ENCODE measurements around the gene RNF149. TPM values are rescaled to one million over a fixed set of nuclear protein-coding genes. Genes with fewer than 3 reads are reported as not detected.

Gene RNF149
- total RNA-seq, 4 donors from 2014 or later: 22.7 to 100 (median 54.6) TPM

DNA sequence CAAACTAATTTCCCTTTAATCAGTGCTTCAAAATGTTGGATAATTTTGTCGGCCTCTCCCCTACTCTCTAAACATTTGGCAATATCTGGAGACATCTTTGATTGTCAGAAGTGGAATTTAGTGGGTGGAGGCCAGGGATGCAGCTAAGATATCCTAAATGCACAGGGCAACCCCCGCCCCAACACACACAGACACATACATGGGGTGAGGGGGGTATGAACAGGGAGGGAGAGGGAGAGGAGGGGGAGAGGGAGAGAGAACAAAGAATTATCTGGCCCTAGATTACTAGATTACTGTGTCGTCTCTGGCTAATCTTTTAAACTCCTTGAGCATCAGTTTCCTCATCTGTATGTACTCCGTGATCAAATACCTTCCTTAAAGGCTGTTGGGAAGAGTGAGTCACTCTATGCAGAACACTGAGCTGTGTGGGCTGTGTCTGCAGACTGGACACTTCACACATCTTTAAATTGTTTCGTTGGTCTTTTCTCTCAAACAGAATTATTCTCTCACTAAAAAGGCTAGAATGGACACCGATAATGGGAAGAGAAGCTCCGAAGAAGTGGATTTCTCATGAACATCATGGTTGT, 2.9 kb downstream of the RNF149 start:
- no peak for DNase-seq
- peak overlapping the region; percentile 92 to 95 (median 94) for H3K27ac ChIP-seq
- TF ChIP-seq POLR2A (IDR thresholded peaks at IDR 0.05) (no peak), POLR2AphosphoS5 (IDR thresholded peaks at IDR 0.05) (no peak), EP300 (IDR thresholded peaks at IDR 0.05; ENCODE audit: low read depth) (no peak)
- TF ChIP-seq, protein P1, sequence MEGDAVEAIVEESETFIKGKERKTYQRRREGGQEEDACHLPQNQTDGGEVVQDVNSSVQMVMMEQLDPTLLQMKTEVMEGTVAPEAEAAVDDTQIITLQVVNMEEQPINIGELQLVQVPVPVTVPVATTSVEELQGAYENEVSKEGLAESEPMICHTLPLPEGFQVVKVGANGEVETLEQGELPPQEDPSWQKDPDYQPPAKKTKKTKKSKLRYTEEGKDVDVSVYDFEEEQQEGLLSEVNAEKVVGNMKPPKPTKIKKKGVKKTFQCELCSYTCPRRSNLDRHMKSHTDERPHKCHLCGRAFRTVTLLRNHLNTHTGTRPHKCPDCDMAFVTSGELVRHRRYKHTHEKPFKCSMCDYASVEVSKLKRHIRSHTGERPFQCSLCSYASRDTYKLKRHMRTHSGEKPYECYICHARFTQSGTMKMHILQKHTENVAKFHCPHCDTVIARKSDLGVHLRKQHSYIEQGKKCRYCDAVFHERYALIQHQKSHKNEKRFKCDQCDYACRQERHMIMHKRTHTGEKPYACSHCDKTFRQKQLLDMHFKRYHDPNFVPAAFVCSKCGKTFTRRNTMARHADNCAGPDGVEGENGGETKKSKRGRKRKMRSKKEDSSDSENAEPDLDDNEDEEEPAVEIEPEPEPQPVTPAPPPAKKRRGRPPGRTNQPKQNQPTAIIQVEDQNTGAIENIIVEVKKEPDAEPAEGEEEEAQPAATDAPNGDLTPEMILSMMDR (IDR thresholded peaks at IDR 0.05): no peak
- no peaks in the 10 kb centered on the region for H3K36me3 ChIP-seq
- H3K4me1 ChIP-seq: peaks cover 11 to 63% (median 34%) of the 10 kb centered on the region in 4 donors
- peak overlapping the region in 2 of 4 donors; percentile 78 to 92 for H3K4me3 ChIP-seq
- H3K9me3 ChIP-seq: no peaks in the 10 kb centered on the region
- no peaks in the 10 kb centered on the region for H3K27me3 ChIP-seq
- WGBS, 2 donors (ENCODE audit: low coverage in 1 of 2): 68 to 80% methylated on average over 7 of the region's 7 CpGs
- in situ Hi-C loops (cut with MboI; ENCODE audit: low pct_ligation_motif_present in 1 of 4, low pct_unique_long_range_greater_than_20kb in 1 of 4, low sequenced_read_pairs in 3 of 4): no loop called here
- intact Hi-C loops (cut with DNase I; ENCODE audit: low total_unique reads): no loop called here

DNA sequence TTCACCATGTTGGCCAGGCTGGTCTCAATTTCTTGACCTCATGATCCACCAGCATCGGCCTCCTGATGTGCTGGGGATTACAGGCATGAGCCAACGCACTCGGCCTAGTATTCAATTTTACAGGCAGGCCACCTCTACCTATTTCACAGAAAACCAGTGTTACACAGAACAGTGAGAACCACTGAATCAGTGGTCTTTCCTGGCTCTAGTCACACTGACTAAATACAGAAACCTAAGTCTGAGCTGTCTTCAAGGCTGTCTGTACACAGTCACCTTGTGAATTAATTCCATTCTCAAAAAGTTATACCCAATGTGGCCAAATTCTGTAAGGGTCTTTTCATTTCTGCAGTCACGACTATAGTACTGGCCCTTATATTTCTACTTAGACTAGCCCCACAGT, 3.5 kb downstream of the RNF149 start:
- peak overlapping the region in 1 of 4 donors; percentile 78 for H3K4me3 ChIP-seq

GRCh38 chr2:101303688-101304087, 4.8 kb downstream of the RNF149 start:
- no peak overlapping the region for H3K4me3 ChIP-seq
- intact Hi-C loops (cut with DNase I; ENCODE audit: low total_unique reads): no loop called here
- H3K27ac ChIP-seq: no peak overlapping the region
- H3K9me3 ChIP-seq: no peaks in the 10 kb centered on the region
- in situ Hi-C loops (cut with MboI; ENCODE audit: low pct_ligation_motif_present in 1 of 4, low pct_unique_long_range_greater_than_20kb in 1 of 4, low sequenced_read_pairs in 3 of 4): no loop called here
- no peaks in the 10 kb centered on the region for H3K36me3 ChIP-seq
- peaks cover 11 to 68% (median 28%) of the 10 kb centered on the region in 4 donors for H3K4me1 ChIP-seq
- DNase-seq: no peak
- H3K27me3 ChIP-seq: no peaks in the 10 kb centered on the region
- 65% methylated on average over 1 of the region's 1 CpG; no CpG with 5 or more reads in 1 of the 2 donors for whole genome bisulfite sequencing, 2 donors (ENCODE audit: low coverage in 1 of 2)
- no peak for TF ChIP-seq POLR2A (IDR thresholded peaks at IDR 0.05)
- no peak for TF ChIP-seq POLR2AphosphoS5 (IDR thresholded peaks at IDR 0.05)
- TF ChIP-seq, protein P1 (IDR thresholded peaks at IDR 0.05): no peak
- no peak for TF ChIP-seq EP300 (IDR thresholded peaks at IDR 0.05; ENCODE audit: low read depth)

More for the DNA sequence above, 3.5 kb downstream of the RNF149 start:
- in situ Hi-C loops (cut with MboI; ENCODE audit: low pct_ligation_motif_present in 1 of 4, low pct_unique_long_range_greater_than_20kb in 1 of 4, low sequenced_read_pairs in 3 of 4) (no loop called here), intact Hi-C loops (cut with DNase I; ENCODE audit: low total_unique reads) (no loop called here)
- Histone ChIP-seq H3K36me3 (no peaks in the 10 kb centered on the region), H3K27me3 (no peaks in the 10 kb centered on the region), H3K9me3 (no peaks in the 10 kb centered on the region), H3K4me1 (peaks cover 11 to 64% (median 32%) of the 10 kb centered on the region in 4 donors), H3K27ac (peak overlapping the region in 1 of 4 donors; percentile 93)
- TF ChIP-seq POLR2A (IDR thresholded peaks at IDR 0.05): no peak
- no peak for TF ChIP-seq POLR2AphosphoS5 (IDR thresholded peaks at IDR 0.05)
- TF ChIP-seq, protein P1 (IDR thresholded peaks at IDR 0.05): no peak
- TF ChIP-seq EP300 (IDR thresholded peaks at IDR 0.05; ENCODE audit: low read depth): no peak
- DNase-seq: no peak
- 75 to 90% methylated on average over 2 to 4 of the region's 4 CpGs for WGBS, 2 donors (ENCODE audit: low coverage in 1 of 2)

- Histone ChIP-seq H3K9me3 (no peaks in the 10 kb centered on the region), H3K4me3 (no peak overlapping the region), H3K36me3 (no peaks in the 10 kb centered on the region), H3K4me1 (peaks cover 11 to 74% (median 27%) of the 10 kb centered on the region in 4 donors), H3K27ac (no peak overlapping the region), H3K27me3 (no peaks in the 10 kb centered on the region)
- 58 to 64% methylated on average over 4 of the region's 4 CpGs for WGBS, 2 donors (ENCODE audit: low coverage in 1 of 2)
- intact Hi-C loops (cut with DNase I; ENCODE audit: low total_unique reads) (no loop called here), in situ Hi-C loops (cut with MboI; ENCODE audit: low pct_ligation_motif_present in 1 of 4, low pct_unique_long_range_greater_than_20kb in 1 of 4, low sequenced_read_pairs in 3 of 4) (no loop called here)
- TF ChIP-seq EP300 (IDR thresholded peaks at IDR 0.05; ENCODE audit: low read depth) (no peak), POLR2AphosphoS5 (IDR thresholded peaks at IDR 0.05) (no peak), POLR2A (IDR thresholded peaks at IDR 0.05) (no peak)
- TF ChIP-seq, protein P1 (IDR thresholded peaks at IDR 0.05): no peak
- no peak for DNase-seq
Measured at GRCh38 chr2:101302016-101302415, 6.5 kb downstream of the RNF149 start.
